GM10266 (cell line): ENCODE results near the gene CMIP.

Source experiments
- DNase-seq: peaks from one replicate; pipeline ENCODE4 v3.0.0; 2012; ENCODE audit errors: extremely low spot score
- CTCF ChIP-seq: IDR thresholded peaks from 2 replicates; pipeline ENCODE4 v1.5.1; 2012; ENCODE audit warnings: mild to moderate bottlenecking, low read depth; ENCODE audit not compliant: control insufficient read depth, insufficient read depth; ENCODE audit errors: missing control alignments

The CMIP gene

GRCh38 chr16:81642943-81643342 lies 198.3 kb downstream of the CMIP start:
- TF ChIP-seq CTCF: no peak

GRCh38 chr16:81645266-81645694 lies 200.7 kb downstream of the CMIP start:
- TF ChIP-seq CTCF: no peak
- no peak for DNase-seq

More at GRCh38 chr16:81642943-81643342, 198.3 kb downstream of the CMIP start:
- no peak for DNase-seq

GRCh38 chr16:81645925-81646324 lies 201.3 kb downstream of the CMIP start:
- no peak for DNase-seq
- no peak for TF ChIP-seq CTCF

DNA sequence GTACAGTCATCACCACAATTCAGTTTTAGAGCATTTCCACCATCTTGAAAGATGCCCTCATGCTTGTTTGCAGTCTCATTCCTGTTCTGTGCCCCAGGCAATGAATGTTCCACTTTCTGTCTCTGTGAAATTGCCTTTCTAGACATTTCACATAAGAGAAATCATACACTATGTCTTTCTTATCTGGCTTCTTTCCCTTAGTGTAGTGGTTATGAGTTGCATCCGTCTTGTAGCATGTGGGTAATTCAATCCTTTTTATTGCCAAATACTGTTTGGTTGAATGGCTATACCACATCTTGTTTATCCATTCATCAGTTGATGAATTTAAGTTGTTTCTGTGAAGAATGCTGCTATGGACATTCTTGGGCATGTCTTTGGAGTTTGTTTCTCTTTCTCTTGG lies 202.0 kb downstream of the CMIP start:
- no peak for DNase-seq
- TF ChIP-seq CTCF: no peak

DNA sequence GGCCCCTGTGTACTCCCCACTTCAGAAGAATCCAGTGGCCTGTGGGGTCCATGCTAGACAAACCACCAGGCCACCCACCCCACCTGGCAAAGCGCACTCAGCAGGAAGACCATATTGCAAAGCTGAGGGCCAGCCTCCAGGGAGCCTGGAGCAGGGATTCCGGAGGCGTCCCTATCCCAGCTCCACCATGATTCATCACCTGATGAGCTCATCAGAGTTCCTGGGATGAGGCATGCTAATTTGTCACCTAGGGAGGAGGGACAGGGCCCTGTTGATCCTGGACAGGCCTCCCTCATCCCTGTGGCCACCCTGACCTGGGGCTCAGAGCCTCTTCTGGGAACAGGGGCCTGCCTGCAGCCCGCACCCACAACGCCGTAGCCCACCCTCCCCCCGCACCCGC lies 202.9 kb downstream of the CMIP start:
- no peak for TF ChIP-seq CTCF

GRCh38 chr16:81649561-81650184 lies 205.1 kb downstream of the CMIP start:
- TF ChIP-seq CTCF: no peak
- no peak for DNase-seq

More for the DNA sequence above, 202.9 kb downstream of the CMIP start:
- no peak for DNase-seq

DNA sequence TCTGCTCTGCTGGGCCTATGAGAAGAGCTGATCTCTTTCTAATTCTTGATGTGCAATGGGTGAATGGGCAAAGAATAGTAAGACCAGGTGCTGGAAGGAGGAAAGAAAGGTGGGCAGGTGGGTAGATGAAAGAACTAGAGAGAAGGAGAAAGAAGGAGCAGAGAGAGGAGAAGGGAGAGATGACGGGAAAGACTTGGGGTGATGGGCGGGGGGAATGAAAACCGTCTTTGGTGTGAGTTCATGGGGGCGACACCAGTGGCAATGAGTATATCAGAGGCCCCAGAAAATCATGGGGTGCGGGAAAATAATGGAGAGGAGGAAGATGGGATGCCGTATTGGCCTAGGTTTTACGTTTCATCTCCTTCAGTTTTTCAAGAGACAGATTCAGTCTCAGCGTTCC lies 205.7 kb downstream of the CMIP start:
- TF ChIP-seq CTCF: no peak
- no peak for DNase-seq
